PC-3 (cell line): ENCODE results near the gene PKP2.

Experiments used
- CTCF ChIP-seq: fragments of 300-600 bp; sonication (generic); conservative IDR thresholded peaks from 2 replicates; pipeline ENCODE4 v1.5.1; 2017; ENCODE audit warnings: antibody characterized with exemption, low read depth, mild to moderate bottlenecking, low read length
- EZH2 ChIP-seq: fragments of 300-600 bp; sonication (generic); IDR thresholded peaks from one replicate; pipeline ENCODE4 v1.6.1; 2017; ENCODE audit warnings: antibody characterized with exemption, mild to moderate bottlenecking, low read length; ENCODE audit not compliant: unreplicated experiment

GRCh38 chr12:32754111-32754510, 142.5 kb downstream of the PKP2 start:
- TF ChIP-seq CTCF (no peak), EZH2 (no peak)
